ENCODE data around the gene DSG4. TPM values are rescaled to one million over a fixed set of nuclear protein-coding genes. Genes with fewer than 3 reads are reported as not detected.
A peak's percentile ranks its signal among the peaks of the same experiment; 100 is the strongest.
"Not testable (repeated sequence)": the region's sequence is repeated elsewhere in the genome, so short reads cannot be mapped to it uniquely, and the experiment has no call there.

DSG4 gene
- total RNA-seq (2014; rRNA removed; shearing (Covaris generic); ENCODE audit: low replicate concordance), result 4.5 and 8.3 TPM in 2 replicates

GRCh38 chr18:31376477-31376876 is at the start of gene DSG4:
DSG4 (plus strand) TSS chr18:31376777; CDS start chr18:31376912, 135 bp downstream.
- no peaks in the 10 kb centered on the region for H4K20me1 ChIP-seq (ENCODE audit: insufficient read depth, low read depth, low read length)
- H3K4me3 ChIP-seq (ENCODE audit: low read length), result no peak within 1 kb of the TSS

GRCh38 chr18:31329787-31330438 is 46.7 kb upstream of the DSG4 start:
- no peak overlapping the region for H3K4me2 ChIP-seq (ENCODE audit: low read depth, low read length, poor library complexity, severe bottlenecking)
- H2AFZ ChIP-seq (ENCODE audit: low read length), result peak overlapping the region; percentile 45
- no peak overlapping the region for H3K4me3 ChIP-seq (ENCODE audit: low read length)
- no peaks in the 10 kb centered on the region for H4K20me1 ChIP-seq (ENCODE audit: insufficient read depth, low read depth, low read length)
- H3K9me2 ChIP-seq (replicated peaks; ENCODE audit: insufficient read depth, low read length), result no peaks in the 10 kb centered on the region
- DNase-seq, result no peak
- no peak overlapping the region for H3K27ac ChIP-seq (ENCODE audit: low read length)
- H3K36me3 ChIP-seq (ENCODE audit: insufficient read depth, low read length), result peaks cover 9% of the 10 kb centered on the region; the same call in 1 of the 2 replicates
- H3K4me1 ChIP-seq (ENCODE audit: low read length), result peaks cover 24% of the 10 kb centered on the region
- no peaks in the 10 kb centered on the region for H3K9me3 ChIP-seq (ENCODE audit: low read length)
- H3K9ac ChIP-seq (ENCODE audit: low read length), result no peak overlapping the region
- H3K27me3 ChIP-seq (ENCODE audit: low read length), result no peaks in the 10 kb centered on the region
- H3K79me2 ChIP-seq (ENCODE audit: low read length), result no peaks in the 10 kb centered on the region

More at GRCh38 chr18:31376477-31376876, at the start of gene DSG4:
- H3K9me3 ChIP-seq (ENCODE audit: low read length), result no peaks in the 10 kb centered on the region
- no peak for DNase-seq
- no peak within 1 kb of the TSS for H3K9ac ChIP-seq (ENCODE audit: low read length)
- H3K4me2 ChIP-seq (ENCODE audit: low read depth, low read length, poor library complexity, severe bottlenecking), result no peak within 1 kb of the TSS
- H3K27ac ChIP-seq (ENCODE audit: low read length), result no peak within 1 kb of the TSS
- peak within 1 kb of the TSS; percentile 35 for H2AFZ ChIP-seq (ENCODE audit: low read length)
- peaks cover 21% of the 10 kb centered on the region for H3K4me1 ChIP-seq (ENCODE audit: low read length)
- H3K27me3 ChIP-seq (ENCODE audit: low read length), result no peaks in the 10 kb centered on the region
- no peaks in the 10 kb centered on the region for H3K79me2 ChIP-seq (ENCODE audit: low read length)
- no peaks in the 10 kb centered on the region for H3K9me2 ChIP-seq (replicated peaks; ENCODE audit: insufficient read depth, low read length)
- no peaks in the 10 kb centered on the region; the same call in 1 of the 2 replicates for H3K36me3 ChIP-seq (ENCODE audit: insufficient read depth, low read length)

- peak overlapping the region; percentile 67 for H2AFZ ChIP-seq (ENCODE audit: low read length)
- no peaks in the 10 kb centered on the region for H3K79me2 ChIP-seq (ENCODE audit: low read length)
- H3K9me3 ChIP-seq (ENCODE audit: low read length), result no peaks in the 10 kb centered on the region
- peaks cover 9% of the 10 kb centered on the region for H3K4me1 ChIP-seq (ENCODE audit: low read length)
- no peaks in the 10 kb centered on the region for H4K20me1 ChIP-seq (ENCODE audit: insufficient read depth, low read depth, low read length)
- H3K4me3 ChIP-seq (ENCODE audit: low read length), result no peak overlapping the region
- H3K36me3 ChIP-seq (ENCODE audit: insufficient read depth, low read length), result no peaks in the 10 kb centered on the region
- H3K27ac ChIP-seq (ENCODE audit: low read length), result no peak overlapping the region
- peak; percentile 47 for DNase-seq
- no peak overlapping the region for H3K9ac ChIP-seq (ENCODE audit: low read length)
- H3K4me2 ChIP-seq (ENCODE audit: low read depth, low read length, poor library complexity, severe bottlenecking), result no peak overlapping the region
- H3K9me2 ChIP-seq (replicated peaks; ENCODE audit: insufficient read depth, low read length), result no peaks in the 10 kb centered on the region
- no peaks in the 10 kb centered on the region for H3K27me3 ChIP-seq (ENCODE audit: low read length)
Observed at GRCh38 chr18:31343454-31343853, 33.1 kb upstream of the DSG4 start.

- H3K27me3 ChIP-seq (ENCODE audit: low read length); H3K27ac ChIP-seq (ENCODE audit: low read length); H4K20me1 ChIP-seq (ENCODE audit: insufficient read depth, low read depth, low read length); H3K79me2 ChIP-seq (ENCODE audit: low read length); H3K4me3 ChIP-seq (ENCODE audit: low read length); DNase-seq; H3K4me2 ChIP-seq (ENCODE audit: low read depth, low read length, poor library complexity, severe bottlenecking); H3K9ac ChIP-seq (ENCODE audit: low read length); H3K9me3 ChIP-seq (ENCODE audit: low read length); H3K9me2 ChIP-seq (replicated peaks; ENCODE audit: insufficient read depth, low read length); H2AFZ ChIP-seq (ENCODE audit: low read length): not testable (repeated sequence)
- peaks cover 13% of the 10 kb centered on the region for H3K4me1 ChIP-seq (ENCODE audit: low read length)
- H3K36me3 ChIP-seq (ENCODE audit: insufficient read depth, low read length), result peaks cover 13% of the 10 kb centered on the region; the same call in 1 of the 2 replicates
Observed at GRCh38 chr18:31353336-31353735, 23.2 kb upstream of the DSG4 start.

- DNase-seq, result no peak
- Histone ChIP-seq H3K9me2 (replicated peaks; ENCODE audit: insufficient read depth, low read length) (no peaks in the 10 kb centered on the region), H3K9ac (ENCODE audit: low read length) (no peak overlapping the region), H3K27ac (ENCODE audit: low read length) (no peak overlapping the region), H3K36me3 (ENCODE audit: insufficient read depth, low read length) (peaks cover 13% of the 10 kb centered on the region; the same call in 1 of the 2 replicates), H3K27me3 (ENCODE audit: low read length) (no peaks in the 10 kb centered on the region), H4K20me1 (ENCODE audit: insufficient read depth, low read depth, low read length) (no peaks in the 10 kb centered on the region), H3K4me2 (ENCODE audit: low read depth, low read length, poor library complexity, severe bottlenecking) (no peak overlapping the region), H2AFZ (ENCODE audit: low read length) (no peak overlapping the region), H3K4me3 (ENCODE audit: low read length) (no peak overlapping the region), H3K9me3 (ENCODE audit: low read length) (no peaks in the 10 kb centered on the region), H3K4me1 (ENCODE audit: low read length) (peaks cover 20% of the 10 kb centered on the region), H3K79me2 (ENCODE audit: low read length) (no peaks in the 10 kb centered on the region)
Observed at GRCh38 chr18:31354990-31355389, 21.6 kb upstream of the DSG4 start.

GRCh38 chr18:31356025-31356424 is 20.6 kb upstream of the DSG4 start:
- H3K36me3 ChIP-seq (ENCODE audit: insufficient read depth, low read length), result peaks cover 19% of the 10 kb centered on the region; the same call in 1 of the 2 replicates
- no peak overlapping the region for H3K4me3 ChIP-seq (ENCODE audit: low read length)
- H3K9me2 ChIP-seq (replicated peaks; ENCODE audit: insufficient read depth, low read length), result no peaks in the 10 kb centered on the region
- no peak overlapping the region for H3K27ac ChIP-seq (ENCODE audit: low read length)
- peaks cover 4% of the 10 kb centered on the region for H3K9me3 ChIP-seq (ENCODE audit: low read length)
- no peaks in the 10 kb centered on the region for H4K20me1 ChIP-seq (ENCODE audit: insufficient read depth, low read depth, low read length)
- no peak for DNase-seq
- peaks cover 20% of the 10 kb centered on the region for H3K4me1 ChIP-seq (ENCODE audit: low read length)
- H3K27me3 ChIP-seq (ENCODE audit: low read length), result no peaks in the 10 kb centered on the region
- H3K9ac ChIP-seq (ENCODE audit: low read length), result no peak overlapping the region
- H2AFZ ChIP-seq (ENCODE audit: low read length), result peak overlapping the region; percentile 21; the same call in 1 of the 2 replicates
- H3K4me2 ChIP-seq (ENCODE audit: low read depth, low read length, poor library complexity, severe bottlenecking), result no peak overlapping the region
- H3K79me2 ChIP-seq (ENCODE audit: low read length), result no peaks in the 10 kb centered on the region

- Histone ChIP-seq H3K9me3 (ENCODE audit: low read length) (peaks cover 4% of the 10 kb centered on the region), H3K4me1 (ENCODE audit: low read length) (peaks cover 1% of the 10 kb centered on the region; the same call in 1 of the 2 replicates), H3K4me3 (ENCODE audit: low read length) (no peak overlapping the region), H3K79me2 (ENCODE audit: low read length) (no peaks in the 10 kb centered on the region), H4K20me1 (ENCODE audit: insufficient read depth, low read depth, low read length) (no peaks in the 10 kb centered on the region), H3K9me2 (replicated peaks; ENCODE audit: insufficient read depth, low read length) (no peaks in the 10 kb centered on the region), H3K27ac (ENCODE audit: low read length) (no peak overlapping the region), H3K4me2 (ENCODE audit: low read depth, low read length, poor library complexity, severe bottlenecking) (no peak overlapping the region), H3K27me3 (ENCODE audit: low read length) (no peaks in the 10 kb centered on the region), H3K9ac (ENCODE audit: low read length) (no peak overlapping the region), H3K36me3 (ENCODE audit: insufficient read depth, low read length) (peaks cover 11% of the 10 kb centered on the region; the same call in 1 of the 2 replicates), H2AFZ (ENCODE audit: low read length) (no peak overlapping the region)
- DNase-seq, result no peak
Observed at GRCh38 chr18:31364190-31364589, 12.4 kb upstream of the DSG4 start.

GRCh38 chr18:31369478-31369877 is 7.1 kb upstream of the DSG4 start:
- Histone ChIP-seq H3K4me1 (ENCODE audit: low read length) (peaks cover 14% of the 10 kb centered on the region), H4K20me1 (ENCODE audit: insufficient read depth, low read depth, low read length) (no peaks in the 10 kb centered on the region), H3K79me2 (ENCODE audit: low read length) (no peaks in the 10 kb centered on the region), H3K9me2 (replicated peaks; ENCODE audit: insufficient read depth, low read length) (no peaks in the 10 kb centered on the region), H3K27ac (ENCODE audit: low read length) (no peak overlapping the region), H3K9me3 (ENCODE audit: low read length) (no peaks in the 10 kb centered on the region), H3K4me2 (ENCODE audit: low read depth, low read length, poor library complexity, severe bottlenecking) (no peak overlapping the region), H3K36me3 (ENCODE audit: insufficient read depth, low read length) (no peaks in the 10 kb centered on the region), H3K27me3 (ENCODE audit: low read length) (no peaks in the 10 kb centered on the region), H3K4me3 (ENCODE audit: low read length) (no peak overlapping the region), H3K9ac (ENCODE audit: low read length) (no peak overlapping the region), H2AFZ (ENCODE audit: low read length) (0 out of 2 replicates have a peak overlapping the region, but pooled peaks have one; percentile 48)
- DNase-seq, result no peak

Measured in Karpas-422 (cell line).